Nucleus accumbens (tissue), 56 donors: ENCODE measurements around the gene OR6C70.

Source experiments
- DNase-seq, 56 donors: peaks; one replicate each; lab custom pipeline; 2025; lab: John Stamatoyannopoulos, UW

Gene OR6C70

GRCh38 chr12:55420307-55420962, 49.5 kb downstream of the OR6C70 start:
- no peak for DNase-seq
